22Rv1 (cell line): ENCODE results near the gene STK10.
A peak's percentile ranks its signal among the peaks of the same experiment; 100 is the strongest.

Experiments used
- H3K27ac ChIP-seq: fragments of 450-650 bp; 2 replicates; pipeline ENCODE4 v1.5.1; 2017
- ZFX ChIP-seq: fragments of 450-650 bp; IDR thresholded peaks from 2 replicates; pipeline ENCODE4 v1.6.1; 2017; ENCODE audit warnings: antibody characterized with exemption, borderline replicate concordance
- TF ChIP-seq, protein P1 (sequence below): fragments of 450-650 bp; IDR thresholded peaks from 2 replicates; pipeline ENCODE4 v1.5.1; 2017; ENCODE audit warnings: mild to moderate bottlenecking

STK10 gene

DNA sequence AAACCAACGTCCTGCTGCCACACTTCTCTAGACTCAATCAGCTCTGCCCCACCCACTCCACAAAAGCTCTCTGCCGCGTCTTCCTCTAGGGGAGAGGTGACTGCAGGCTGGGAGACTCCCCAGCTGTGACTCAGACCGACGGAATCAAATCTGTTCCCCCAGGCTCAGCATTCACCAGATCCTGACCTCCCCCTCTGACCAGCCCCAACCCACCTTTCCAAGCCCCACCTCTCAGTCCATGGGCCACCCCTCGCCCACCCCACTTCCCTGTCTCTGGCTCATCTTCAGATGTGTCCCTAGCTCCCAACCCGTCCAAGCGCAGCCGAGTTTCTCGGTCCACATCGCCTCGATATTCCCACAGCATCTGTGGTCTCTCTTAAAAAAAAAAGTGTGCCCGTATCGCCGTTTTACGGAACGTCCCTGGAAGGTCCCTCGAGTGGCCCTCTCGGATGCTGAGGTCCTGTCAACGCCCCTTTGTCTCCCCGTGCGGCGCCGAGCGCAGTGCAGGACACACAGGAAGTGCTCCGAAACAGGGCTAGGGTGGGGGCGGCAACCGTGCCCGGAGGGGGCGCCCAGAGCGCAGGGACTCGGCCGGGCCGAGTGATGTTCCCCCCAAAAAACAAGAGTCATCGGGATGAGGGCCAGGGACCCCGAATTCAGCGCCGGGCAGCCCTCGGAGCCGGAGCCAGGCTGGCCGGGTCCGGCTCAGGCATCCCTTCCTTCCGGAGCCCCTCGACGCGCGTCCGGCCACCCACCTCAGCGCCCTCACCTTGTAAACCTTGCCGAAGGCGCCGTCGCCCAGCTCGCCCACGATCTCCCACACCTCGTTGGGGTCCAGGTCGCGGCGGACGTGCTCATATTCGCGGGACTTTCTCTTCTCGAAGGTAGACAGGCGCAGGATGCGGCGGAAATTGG lies 649 bp downstream of the STK10 start:
- no peak for TF ChIP-seq ZFX
- TF ChIP-seq, protein P1, sequence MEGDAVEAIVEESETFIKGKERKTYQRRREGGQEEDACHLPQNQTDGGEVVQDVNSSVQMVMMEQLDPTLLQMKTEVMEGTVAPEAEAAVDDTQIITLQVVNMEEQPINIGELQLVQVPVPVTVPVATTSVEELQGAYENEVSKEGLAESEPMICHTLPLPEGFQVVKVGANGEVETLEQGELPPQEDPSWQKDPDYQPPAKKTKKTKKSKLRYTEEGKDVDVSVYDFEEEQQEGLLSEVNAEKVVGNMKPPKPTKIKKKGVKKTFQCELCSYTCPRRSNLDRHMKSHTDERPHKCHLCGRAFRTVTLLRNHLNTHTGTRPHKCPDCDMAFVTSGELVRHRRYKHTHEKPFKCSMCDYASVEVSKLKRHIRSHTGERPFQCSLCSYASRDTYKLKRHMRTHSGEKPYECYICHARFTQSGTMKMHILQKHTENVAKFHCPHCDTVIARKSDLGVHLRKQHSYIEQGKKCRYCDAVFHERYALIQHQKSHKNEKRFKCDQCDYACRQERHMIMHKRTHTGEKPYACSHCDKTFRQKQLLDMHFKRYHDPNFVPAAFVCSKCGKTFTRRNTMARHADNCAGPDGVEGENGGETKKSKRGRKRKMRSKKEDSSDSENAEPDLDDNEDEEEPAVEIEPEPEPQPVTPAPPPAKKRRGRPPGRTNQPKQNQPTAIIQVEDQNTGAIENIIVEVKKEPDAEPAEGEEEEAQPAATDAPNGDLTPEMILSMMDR: no peak

DNA sequence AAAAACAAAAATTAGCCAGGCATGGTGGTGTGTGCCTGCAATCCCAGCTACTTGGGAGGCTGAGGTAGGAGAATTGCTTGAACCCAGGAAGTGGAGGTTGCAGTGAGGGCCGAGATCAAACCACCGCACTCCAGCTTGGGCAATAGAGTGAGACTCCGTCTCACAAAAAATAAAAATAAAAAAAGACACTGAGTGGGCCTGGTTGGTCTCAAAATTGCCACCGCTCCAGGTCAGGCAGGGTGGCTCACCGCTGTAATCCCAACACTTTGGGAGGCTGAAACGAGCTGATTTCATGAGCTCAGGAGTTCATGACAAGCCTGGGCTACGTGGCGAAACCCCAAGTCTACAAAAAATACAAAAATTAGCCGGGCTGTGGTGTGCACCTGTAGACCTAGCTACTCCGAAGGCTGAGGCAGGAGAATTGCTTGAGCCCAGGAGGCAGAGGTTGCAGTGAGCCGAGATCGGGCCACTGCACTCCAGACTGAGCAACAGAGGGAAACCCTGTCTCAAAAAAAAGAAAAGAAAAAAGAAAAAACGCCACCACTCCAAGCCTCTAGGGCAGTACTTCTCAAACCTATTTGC lies 1.8 kb downstream of the STK10 start:
- no peak overlapping the region for H3K27ac ChIP-seq
- no peak for TF ChIP-seq ZFX
- TF ChIP-seq, protein P1: no peak

More for the DNA sequence above, 649 bp downstream of the STK10 start:
- peak overlapping the region; percentile 66 for H3K27ac ChIP-seq

DNA sequence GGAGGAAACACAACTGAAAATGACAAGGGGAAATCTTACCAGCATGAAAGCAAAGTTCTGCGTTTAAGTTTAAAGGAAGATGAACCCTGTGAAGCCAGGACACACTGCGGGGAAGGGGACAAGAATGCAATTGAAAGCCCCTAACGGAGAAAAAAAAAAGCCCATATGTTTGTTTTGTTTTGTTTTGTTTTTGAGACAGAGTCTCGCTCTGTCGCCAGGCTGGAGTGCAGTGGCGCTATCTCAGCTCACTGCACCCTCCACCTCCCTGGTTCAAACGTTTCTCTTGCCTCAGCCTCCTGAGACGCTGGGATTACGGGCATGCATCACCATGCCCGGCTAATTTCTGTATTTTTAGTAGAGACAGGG lies 2.9 kb downstream of the STK10 start:
- H3K27ac ChIP-seq: no peak overlapping the region
- TF ChIP-seq ZFX: no peak
- TF ChIP-seq, protein P1: no peak

DNA sequence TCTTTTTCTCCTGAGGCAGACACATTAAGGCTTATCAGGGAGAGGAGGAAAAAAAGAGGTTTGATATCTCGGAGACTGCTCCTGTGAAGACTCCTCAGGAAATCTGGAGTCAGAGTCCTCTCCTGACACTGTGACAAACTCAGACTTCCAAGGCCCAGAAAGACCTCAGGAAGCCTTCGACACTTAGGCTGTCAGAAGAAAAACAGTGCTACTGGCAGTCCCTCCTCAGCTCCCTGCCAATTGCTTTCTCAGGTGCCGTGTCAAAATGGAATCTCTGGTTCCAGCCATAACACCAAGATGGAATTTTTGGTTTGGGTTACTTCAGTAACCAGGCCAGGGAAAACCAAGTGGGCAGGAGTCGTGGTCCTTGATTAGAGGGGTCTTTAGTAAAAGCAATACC lies 4.1 kb downstream of the STK10 start:
- H3K27ac ChIP-seq: no peak overlapping the region
- TF ChIP-seq, protein P1: no peak
- TF ChIP-seq ZFX: no peak

DNA sequence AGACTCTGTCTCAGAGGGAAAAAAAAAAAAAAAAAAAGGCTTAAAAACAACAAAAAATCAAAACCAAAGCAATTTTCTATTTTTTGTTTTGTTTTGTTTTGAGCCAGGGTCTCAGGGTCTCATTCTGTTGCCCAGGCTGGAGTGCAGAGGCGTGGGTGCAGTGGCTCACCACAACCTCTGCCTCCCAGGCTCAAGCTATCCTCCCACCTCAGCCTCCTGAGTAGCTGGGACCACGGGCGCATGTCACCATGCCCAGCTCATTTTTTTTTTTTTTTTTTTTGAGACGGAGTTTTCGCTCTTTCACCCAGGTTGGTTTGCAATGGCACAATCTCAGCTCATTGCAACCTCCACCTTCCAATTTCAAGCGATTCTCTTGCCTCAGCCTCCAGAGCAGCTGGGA lies 5.7 kb downstream of the STK10 start:
- TF ChIP-seq ZFX: no peak
- TF ChIP-seq, protein P1: no peak
- H3K27ac ChIP-seq: no peak overlapping the region

DNA sequence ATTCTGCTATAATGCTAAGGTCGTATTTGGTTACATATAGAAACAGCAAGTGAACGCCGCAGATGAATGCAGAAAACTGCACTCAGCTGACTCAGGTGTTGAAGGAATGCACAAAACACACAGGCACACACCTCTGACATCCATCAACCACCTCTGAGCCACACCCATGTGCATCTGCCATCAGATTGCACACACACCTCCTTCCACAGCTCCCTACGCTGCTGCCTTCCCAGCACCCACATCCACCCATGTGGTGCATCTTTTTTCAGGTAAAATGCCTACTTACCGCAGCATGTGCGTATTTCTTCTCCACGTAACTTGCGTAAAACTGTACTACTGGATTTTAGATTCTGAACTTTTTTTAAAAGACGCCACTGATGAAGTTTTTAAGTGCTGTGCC lies 7.1 kb downstream of the STK10 start:
- no peak overlapping the region for H3K27ac ChIP-seq
- TF ChIP-seq, protein P1: no peak
- no peak for TF ChIP-seq ZFX
